HCT116 (cell line): ENCODE data around the gene CDH11. TPM values are rescaled to one million over a fixed set of nuclear protein-coding genes. Genes with fewer than 3 reads are reported as not detected.

ENCODE experiments used
- ATAC-seq: fragments of 200-7000 bp; cut with Tn5 transposase; 2 replicates; pipeline ENCODE4 v1.9.1; 2020; ENCODE audit warnings: mild to moderate bottlenecking, moderate library complexity
- BruUV-seq: library from RNA; stranded (reverse); fragments of 400-500 nt; replicated peaks from 2 replicates; lab custom pipeline; 2021; lab: Mats Ljungman, UMichigan
- CTCF ChIA-PET: fragments of 300-600 bp; sonication (Branson Sonifier 250); formaldehyde crosslinking; loops from one replicate; lab custom pipeline; 2021; ENCODE audit warnings: antibody characterized with exemption; lab: Charles Lee
- POLR2A ChIA-PET: fragments of 300-600, 350-600 bp; sonication (Branson Sonifier 250); formaldehyde crosslinking; loops from one replicate; lab custom pipeline; 2021; ENCODE audit warnings: antibody characterized with exemption; lab: Charles Lee
- RAD21 ChIA-PET, 2 experiments: fragments of 300-600 bp; sonication (Branson Sonifier 250); formaldehyde crosslinking; loops; one replicate each; lab custom pipeline; 2023; ENCODE audit warnings: low total read pairs in 2 of 2; ENCODE audit not compliant: uncharacterized antibody in 2 of 2, unreplicated experiment in 2 of 2, low non-redundant PET in 1 of 2; lab: Charles Lee
- DNase-seq: peaks from one replicate; pipeline ENCODE4 v3.0.0-alpha.2; 2010; ENCODE audit warnings: low read depth, low spot score
- H2AFZ ChIP-seq: fragments of 200-600 bp; shearing (Covaris generic), sonication (generic); 2 replicates; pipeline ENCODE4 v1.6.1; 2017; ENCODE audit warnings: low read depth, mixed run types, mixed read lengths, antibody characterized with exemption, low read length; ENCODE audit not compliant: poor library complexity, severe bottlenecking
- H3K27ac ChIP-seq: 2 replicates; pipeline ENCODE4 v1.5.1; 2012; ENCODE audit warnings: low read depth, low read length
- H3K27me3 ChIP-seq: fragments of 200-600 bp; sonication (generic); 2 replicates; pipeline ENCODE4 v1.6.1; 2016; ENCODE audit warnings: mixed run types, low read length, mixed read lengths; ENCODE audit not compliant: insufficient read depth
- H3K36me3 ChIP-seq, 2 experiments: fragments of 200-500 bp in 1 of 2; fragments of 200-600 bp in 1 of 2; sonication (Bioruptor generic) in 1 of 2; sonication (generic) in 1 of 2; 2 replicates each; pipeline versions ENCODE4 v1.5.1 to v1.6.1; 2014 to 2016; ENCODE audit warnings: low read length in 2 of 2, inconsistent platforms in 1 of 2, mixed read lengths in 1 of 2, mixed run types in 1 of 2; ENCODE audit not compliant: insufficient read depth in 2 of 2, control insufficient read depth in 1 of 2
- H3K4me1 ChIP-seq, 2 experiments: fragments of 200-600 bp in 1 of 2; sonication (generic) in 1 of 2; 2 replicates each; pipeline versions ENCODE4 v1.5.1 to v1.6.1; 2012 to 2017; ENCODE audit warnings: low read length in 2 of 2, inconsistent platforms in 1 of 2, mild to moderate bottlenecking in 1 of 2, mixed read lengths in 1 of 2, mixed run types in 1 of 2, moderate library complexity in 1 of 2; ENCODE audit not compliant: insufficient read depth in 2 of 2, control insufficient read depth in 1 of 2
- H3K4me2 ChIP-seq: fragments of 200-600 bp; sonication (generic); 2 replicates; pipeline ENCODE4 v1.6.1; 2017; ENCODE audit warnings: mixed run types, low read length, mixed read lengths
- H3K4me3 ChIP-seq, 2 experiments: fragments of 200-600 bp in 1 of 2; sonication (generic) in 1 of 2; replicated peaks in 1 of 2; 2 replicates each; pipeline ENCODE4 v1.5.1; 2011 to 2016; ENCODE audit warnings: low read length in 2 of 2, control low read depth in 1 of 2, low read depth in 1 of 2, mild to moderate bottlenecking in 1 of 2, mixed read lengths in 1 of 2, mixed run types in 1 of 2
- H3K79me2 ChIP-seq: fragments of 200-600 bp; sonication (generic); 2 replicates; pipeline ENCODE4 v1.6.1; 2017; ENCODE audit warnings: mild to moderate bottlenecking, mixed run types, low read length, moderate library complexity, mixed read lengths; ENCODE audit not compliant: insufficient read depth
- H3K9ac ChIP-seq: fragments of 200-600 bp; sonication (generic); 2 replicates; pipeline ENCODE4 v1.6.1; 2016; ENCODE audit warnings: low read length, mixed read lengths
- H3K9me2 ChIP-seq: fragments of 200-600 bp; sonication (generic), shearing (Covaris generic); 2 replicates; pipeline ENCODE4 v1.6.1; 2017; ENCODE audit warnings: mixed run types, mild to moderate bottlenecking, moderate library complexity; ENCODE audit not compliant: insufficient read depth
- H3K9me3 ChIP-seq, 2 experiments: fragments of 200-500 bp in 1 of 2; fragments of 200-600 bp in 1 of 2; sonication (Bioruptor generic) in 1 of 2; sonication (generic) in 1 of 2; 2 replicates each; pipeline ENCODE4 v1.6.1; 2014 to 2017; ENCODE audit warnings: low read length in 2 of 2, mixed read lengths in 2 of 2, inconsistent platforms in 1 of 2, low read depth in 1 of 2, mild to moderate bottlenecking in 1 of 2, mixed run types in 1 of 2, moderate library complexity in 1 of 2; ENCODE audit not compliant: control insufficient read depth in 1 of 2, insufficient read depth in 1 of 2
- H4K20me1 ChIP-seq: fragments of 200-600 bp; sonication (generic), shearing (Covaris generic); 2 replicates; pipeline ENCODE4 v1.6.1; 2017; ENCODE audit warnings: mixed run types, mild to moderate bottlenecking, moderate library complexity; ENCODE audit not compliant: insufficient read depth
- ATF3 ChIP-seq: IDR thresholded peaks from 2 replicates; pipeline ENCODE4 v1.6.1; 2012
- CBX3 ChIP-seq: IDR thresholded peaks from 2 replicates; pipeline ENCODE4 v1.6.1; 2012; ENCODE audit warnings: low read depth
- CEBPB ChIP-seq: IDR thresholded peaks from 2 replicates; pipeline ENCODE4 v1.6.1; 2012; ENCODE audit warnings: low read depth
- EZH2 ChIP-seq: fragments of 200-600 bp; sonication (generic); IDR thresholded peaks from 2 replicates; pipeline ENCODE4 v1.6.1; 2017; ENCODE audit warnings: antibody characterized with exemption, mixed run types
- EZH2phosphoT487 ChIP-seq: fragments of 200-600 bp; IDR thresholded peaks from 2 replicates; pipeline ENCODE4 v1.6.1; 2018; ENCODE audit warnings: antibody characterized with exemption, borderline replicate concordance
- JUND ChIP-seq: IDR thresholded peaks from 2 replicates; pipeline ENCODE4 v1.6.1; 2012
- MAX ChIP-seq: IDR thresholded peaks from 2 replicates; pipeline ENCODE4 v1.6.1; 2012
- POLR2A ChIP-seq: IDR thresholded peaks from 2 replicates; pipeline ENCODE4 v1.7.0; 2011; ENCODE audit warnings: borderline replicate concordance; ENCODE audit not compliant: insufficient read depth, insufficient read length; ENCODE audit errors: extremely low read depth
- POLR2AphosphoS5 ChIP-seq: IDR thresholded peaks from 2 replicates; pipeline ENCODE4 v1.6.1; 2011; ENCODE audit warnings: mild to moderate bottlenecking, low read depth, low read length, moderate library complexity
- RAD21 ChIP-seq: IDR thresholded peaks from 2 replicates; pipeline ENCODE4 v1.6.1; 2012; ENCODE audit warnings: low read depth, mild to moderate bottlenecking
- REST ChIP-seq: IDR thresholded peaks from 2 replicates; pipeline ENCODE4 v1.6.1; 2012; ENCODE audit warnings: low read depth
- SRF ChIP-seq: IDR thresholded peaks from 2 replicates; pipeline ENCODE4 v1.6.1; 2012; ENCODE audit warnings: low read depth
- TCF7L2 ChIP-seq: IDR thresholded peaks from 2 replicates; pipeline ENCODE4 v1.7.0; 2011; ENCODE audit warnings: borderline replicate concordance, inconsistent platforms; ENCODE audit not compliant: insufficient read depth, insufficient read length; ENCODE audit errors: extremely low read depth
- YY1 ChIP-seq: IDR thresholded peaks from 2 replicates; pipeline ENCODE4 v1.6.1; 2011; ENCODE audit warnings: low read length, low read depth, moderate library complexity, mild to moderate bottlenecking; ENCODE audit not compliant: insufficient replicate concordance; ENCODE audit errors: extremely low read depth
- ZBTB33 ChIP-seq: IDR thresholded peaks from 2 replicates; pipeline ENCODE4 v1.6.1; 2011; ENCODE audit warnings: mild to moderate bottlenecking, low read length, moderate library complexity; ENCODE audit not compliant: insufficient replicate concordance; ENCODE audit errors: extremely low read depth
- ZNF274 ChIP-seq: fragments of 200-500 bp; sonication (Bioruptor generic); IDR thresholded peaks from 2 replicates; pipeline ENCODE4 v1.6.1; 2014; ENCODE audit warnings: mild to moderate bottlenecking, low read depth, low read length, inconsistent platforms
- intact Hi-C: fragments of 100-400 bp; cut with micrococcal nuclease; formaldehyde crosslinking; loops from 2 replicates; pipeline ENCODE4 v1.10.0; 2022
- total RNA-seq: library from RNA; stranded (reverse); gene quantifications from one replicate; pipeline ENCODE4 v1.2.1, GENCODE V29; 2021; ENCODE audit not compliant: unreplicated experiment

Gene CDH11
- total RNA-seq, 1 experiment from 2014 or later, result 0.52 TPM

GRCh38 chr16:65032387-65032786 lies 89.5 kb downstream of the CDH11 start:
- Histone ChIP-seq H4K20me1 (no peaks in the 10 kb centered on the region), H3K4me1 (no peaks in the 10 kb centered on the region), H3K4me3 (no peak overlapping the region), H3K79me2 (no peaks in the 10 kb centered on the region), H3K9me3 (peaks cover 8 to 31% of the 10 kb centered on the region in 2 experiments; a peak in 2 of 4 replicates), H3K36me3 (no peaks in the 10 kb centered on the region), H2AFZ (no peak overlapping the region), H3K4me2 (no peak overlapping the region), H3K27me3 (no peaks in the 10 kb centered on the region), H3K27ac (no peak overlapping the region), H3K9me2 (no peaks in the 10 kb centered on the region), H3K9ac (no peak overlapping the region)
- CTCF ChIA-PET, result no interaction called here
- ATAC-seq (no peak), DNase-seq (no peak)
- POLR2A ChIA-PET, result no interaction called here
- BruUV-seq, result no TSS peak
- RAD21 ChIA-PET, result no interaction called here
- intact Hi-C loops, result no loop called here
- TF ChIP-seq JUND (no peak), POLR2A (no peak), REST (no peak), MAX (no peak), EZH2 (no peak)
- TF ChIP-seq, all 23 proteins: peak for 0

- H3K79me2 ChIP-seq, result no peaks in the 10 kb centered on the region
- ChIA-PET POLR2A (no interaction called here), CTCF (no interaction called here), RAD21 (no interaction called here)
- no peak overlapping the region for H3K4me2 ChIP-seq
- H3K36me3 ChIP-seq, result no peaks in the 10 kb centered on the region
- no peak overlapping the region for H2AFZ ChIP-seq
- no peaks in the 10 kb centered on the region for H3K27me3 ChIP-seq
- no peak overlapping the region for H3K9ac ChIP-seq
- intact Hi-C loops, result no loop called here
- no TSS peak for BruUV-seq
- DNase-seq (no peak), ATAC-seq (no peak)
- no peaks in the 10 kb centered on the region for H3K9me2 ChIP-seq
- no peak overlapping the region for H3K4me3 ChIP-seq
- H3K4me1 ChIP-seq, result no peaks in the 10 kb centered on the region
- peaks cover 13 to 23% of the 10 kb centered on the region in 2 experiments; a peak in 2 of 4 replicates for H3K9me3 ChIP-seq
- no peak overlapping the region for H3K27ac ChIP-seq
- no peaks in the 10 kb centered on the region for H4K20me1 ChIP-seq
- TF ChIP-seq ATF3, result no peak
- no peak for TF ChIP-seq EZH2phosphoT487
- TF ChIP-seq YY1, result no peak
- no peak for TF ChIP-seq TCF7L2
- no peak for TF ChIP-seq SRF
- TF ChIP-seq CEBPB, result no peak
- no peak for TF ChIP-seq ZNF274
- no peak for TF ChIP-seq CBX3
- TF ChIP-seq POLR2AphosphoS5, result no peak
- TF ChIP-seq ZBTB33, result no peak
- no peak for TF ChIP-seq RAD21
Observed at GRCh38 chr16:65024767-65025178, 97.1 kb downstream of the CDH11 start.
